GM12891 (cell line): Measurements from ENCODE around the gene RXFP3.

Experiments
- POLR2A ChIP-seq: IDR thresholded peaks from 2 replicates; pipeline ENCODE4 v1.6.1; 2011; ENCODE audit warnings: low read depth, low read length, control low read depth
- POLR2AphosphoS5 ChIP-seq: IDR thresholded peaks from 2 replicates; pipeline ENCODE4 v1.6.1; 2011; ENCODE audit warnings: low read depth, low read length, control low read depth
- SPI1 ChIP-seq: IDR thresholded peaks from 2 replicates; pipeline ENCODE4 v1.6.1; 2011; ENCODE audit warnings: low read depth, low read length, control low read depth
- TAF1 ChIP-seq: IDR thresholded peaks from 2 replicates; pipeline ENCODE4 v1.6.1; 2011; ENCODE audit warnings: low read depth, low read length, control low read depth

DNA sequence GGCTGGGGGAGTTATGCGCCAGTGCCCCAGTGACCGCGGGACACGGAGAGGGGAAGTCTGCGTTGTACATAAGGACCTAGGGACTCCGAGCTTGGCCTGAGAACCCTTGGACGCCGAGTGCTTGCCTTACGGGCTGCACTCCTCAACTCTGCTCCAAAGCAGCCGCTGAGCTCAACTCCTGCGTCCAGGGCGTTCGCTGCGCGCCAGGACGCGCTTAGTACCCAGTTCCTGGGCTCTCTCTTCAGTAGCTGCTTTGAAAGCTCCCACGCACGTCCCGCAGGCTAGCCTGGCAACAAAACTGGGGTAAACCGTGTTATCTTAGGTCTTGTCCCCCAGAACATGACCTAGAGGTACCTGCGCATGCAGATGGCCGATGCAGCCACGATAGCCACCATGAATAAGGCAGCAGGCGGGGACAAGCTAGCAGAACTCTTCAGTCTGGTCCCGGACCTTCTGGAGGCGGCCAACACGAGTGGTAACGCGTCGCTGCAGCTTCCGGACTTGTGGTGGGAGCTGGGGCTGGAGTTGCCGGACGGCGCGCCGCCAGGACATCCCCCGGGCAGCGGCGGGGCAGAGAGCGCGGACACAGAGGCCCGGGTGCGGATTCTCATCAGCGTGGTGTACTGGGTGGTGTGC, at the start of gene RXFP3:
- TF ChIP-seq SPI1 (no peak), POLR2A (no peak), POLR2AphosphoS5 (no peak), TAF1 (no peak)
